HG03571 (cell line): ENCODE results near the gene ERG.

Experiments
- ATAC-seq: cut with Tn5 transposase; IDR thresholded peaks from one replicate; pipeline ENCODE4 v1.9.1; 2021; ENCODE audit not compliant: unreplicated experiment

The ERG gene

DNA sequence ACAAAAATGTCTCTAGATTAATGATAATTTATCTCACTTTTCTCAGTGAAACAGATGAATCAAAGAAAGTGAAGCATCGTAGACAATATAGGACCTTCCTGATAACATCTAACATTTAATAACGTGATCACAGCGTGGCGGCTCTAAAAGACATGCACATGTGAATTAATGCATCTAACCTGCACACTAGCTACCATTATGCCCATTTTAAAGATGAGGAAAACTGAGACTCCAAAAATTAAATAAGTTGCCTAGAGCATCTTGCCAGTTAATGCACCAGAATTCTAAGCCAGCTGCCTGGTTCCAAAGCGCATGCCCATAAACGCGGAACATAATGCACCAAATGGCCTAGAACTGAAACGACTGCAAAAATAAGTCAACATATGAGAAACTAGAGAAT, 23.5 kb downstream of the ERG start:
- no peak for ATAC-seq

DNA sequence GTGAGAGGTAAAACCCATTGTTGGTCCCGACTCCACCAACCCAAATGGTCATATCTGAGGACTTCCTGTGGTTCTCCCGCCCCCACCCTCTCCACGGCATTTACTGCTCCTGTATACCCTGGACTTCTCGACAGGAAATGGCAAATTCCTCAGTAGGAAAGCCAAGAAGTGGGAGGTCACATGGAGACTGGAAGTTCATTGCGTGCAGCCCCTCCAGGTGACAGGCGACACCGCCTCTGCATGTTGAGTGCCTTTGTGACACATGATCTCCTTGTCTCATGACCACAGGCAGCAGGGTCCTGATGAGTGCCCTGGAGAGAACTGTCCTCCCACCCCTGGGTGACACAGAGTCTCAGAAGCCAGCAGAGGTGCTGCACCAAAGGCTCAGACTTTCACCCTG, 24.2 kb downstream of the ERG start:
- no peak for ATAC-seq

DNA sequence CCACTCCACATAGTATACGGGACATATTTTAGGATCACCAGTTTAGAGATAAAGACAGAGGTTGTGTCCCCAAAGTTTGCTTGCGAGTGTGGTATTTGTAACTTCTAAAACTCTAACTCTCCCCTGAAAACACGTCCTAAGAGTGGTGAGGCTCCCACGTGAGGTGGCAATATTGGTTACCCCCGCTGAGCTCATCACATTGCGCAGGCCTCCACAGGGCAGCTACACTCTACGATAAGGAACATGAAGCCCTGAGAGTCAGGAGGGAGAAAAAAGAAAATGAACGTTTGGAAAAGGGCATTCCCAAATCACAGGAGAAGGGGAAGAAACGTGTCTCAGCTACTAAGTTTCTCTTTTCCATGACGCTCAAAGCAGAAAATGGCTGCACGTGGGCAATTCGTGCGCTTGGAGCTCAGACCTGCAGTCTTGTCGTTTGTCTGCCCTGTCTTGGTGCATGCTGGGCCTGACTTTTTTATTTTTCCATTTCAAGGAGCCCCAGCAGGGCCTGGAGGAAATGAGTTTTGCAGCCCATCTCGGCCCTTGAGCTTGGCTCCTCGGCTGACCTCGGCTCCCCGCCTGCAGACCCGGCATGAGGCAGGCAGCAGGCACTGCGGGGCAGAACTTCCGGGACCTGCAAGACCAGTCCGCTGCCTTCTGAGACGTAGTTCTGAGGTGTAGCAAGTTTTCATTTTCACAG, 25.7 kb downstream of the ERG start:
- no peak for ATAC-seq

DNA sequence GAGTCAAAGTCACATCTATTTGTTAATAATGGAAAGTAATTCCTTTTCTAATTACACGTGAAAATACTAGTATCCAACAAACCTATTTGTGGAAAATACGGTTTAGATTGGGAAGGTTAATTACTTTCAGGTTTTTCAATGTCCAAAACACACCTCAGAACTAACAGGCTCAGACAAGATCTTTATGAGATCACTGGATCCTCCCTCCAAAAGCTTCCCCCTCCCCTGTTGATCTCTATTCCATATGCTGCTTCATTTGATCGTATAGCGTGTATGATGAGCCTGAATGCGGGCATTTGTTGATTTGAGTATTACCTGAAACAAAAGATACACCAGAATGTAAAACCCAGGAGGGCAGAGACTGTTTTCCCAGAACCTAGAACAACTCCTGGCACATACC, 26.5 kb downstream of the ERG start:
- ATAC-seq, result no peak

DNA sequence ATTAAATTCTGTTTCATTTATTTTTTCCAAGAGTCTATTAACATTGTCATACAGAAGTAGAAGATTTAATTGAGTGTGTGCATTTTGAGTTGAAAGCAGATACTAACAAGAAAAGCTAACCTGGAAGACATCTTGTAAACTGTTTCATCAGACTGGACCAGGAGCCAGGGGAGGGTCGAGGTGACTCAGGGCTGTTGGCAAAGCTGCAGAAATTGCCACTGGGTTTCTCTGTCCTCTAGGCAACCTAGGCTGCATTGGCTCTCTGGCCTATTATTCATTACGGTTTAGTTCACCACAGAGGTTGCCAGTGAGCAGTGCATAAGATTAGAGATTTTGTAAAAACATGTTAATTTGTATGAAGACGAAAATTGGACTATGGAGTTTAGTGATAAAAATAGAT, 27.5 kb downstream of the ERG start:
- ATAC-seq, result no peak

DNA sequence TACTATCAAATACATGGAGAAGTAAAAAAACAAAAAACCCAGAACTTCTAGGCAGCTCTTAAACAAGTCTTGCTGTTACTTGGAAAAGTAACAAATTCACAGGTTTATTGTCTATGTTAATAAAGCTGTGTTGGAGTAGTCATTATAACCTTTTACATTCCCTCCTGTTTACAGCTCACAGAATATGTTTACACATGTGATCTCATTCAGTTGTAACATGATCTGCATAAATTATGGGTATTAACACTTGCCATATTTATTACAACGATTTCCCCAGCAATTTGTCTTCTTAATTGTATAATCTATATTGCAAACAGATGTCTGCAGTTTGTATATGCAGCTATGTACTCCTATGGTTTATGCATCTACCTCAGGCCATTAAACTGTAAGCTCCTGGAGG, 28.6 kb downstream of the ERG start:
- no peak for ATAC-seq

DNA sequence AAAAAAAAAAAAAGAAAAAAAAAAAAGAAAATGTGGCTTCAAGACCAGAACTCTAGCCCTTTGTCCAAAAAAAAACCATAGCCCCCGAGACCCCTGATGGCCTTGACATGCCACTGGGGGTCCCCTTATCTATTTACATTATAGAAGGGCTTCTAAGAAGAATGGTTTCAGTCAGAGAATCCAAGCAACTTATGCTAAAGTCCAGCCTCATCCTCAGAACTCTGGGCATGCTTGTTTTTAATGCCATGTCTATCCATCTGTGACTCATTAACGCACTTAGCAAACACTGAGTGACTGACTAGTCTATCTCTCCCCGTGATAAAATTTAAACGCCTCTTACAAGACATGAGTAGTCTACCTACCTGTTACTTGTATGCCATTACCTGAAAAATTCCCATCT, 29.3 kb downstream of the ERG start:
- no peak for ATAC-seq

DNA sequence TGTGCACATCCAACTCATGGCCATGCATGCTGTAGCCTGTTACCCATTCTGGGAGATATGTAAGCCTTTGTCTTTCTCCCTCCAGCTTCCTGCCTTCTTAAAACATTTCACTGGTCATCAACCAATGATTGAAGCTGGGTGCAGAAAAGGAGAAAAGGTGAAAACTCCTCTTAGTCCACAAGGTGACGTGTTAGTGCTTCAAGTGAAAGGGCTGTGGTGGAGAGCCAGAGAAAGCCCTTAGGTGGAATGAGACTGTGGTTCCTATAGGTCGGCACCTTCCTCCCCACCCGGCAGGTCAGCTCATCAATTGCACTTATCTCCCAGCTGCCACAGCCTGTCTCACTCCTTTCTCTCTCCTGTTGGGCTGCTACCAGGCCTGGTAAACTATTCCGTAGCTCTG, 30.4 kb downstream of the ERG start:
- ATAC-seq, result no peak

DNA sequence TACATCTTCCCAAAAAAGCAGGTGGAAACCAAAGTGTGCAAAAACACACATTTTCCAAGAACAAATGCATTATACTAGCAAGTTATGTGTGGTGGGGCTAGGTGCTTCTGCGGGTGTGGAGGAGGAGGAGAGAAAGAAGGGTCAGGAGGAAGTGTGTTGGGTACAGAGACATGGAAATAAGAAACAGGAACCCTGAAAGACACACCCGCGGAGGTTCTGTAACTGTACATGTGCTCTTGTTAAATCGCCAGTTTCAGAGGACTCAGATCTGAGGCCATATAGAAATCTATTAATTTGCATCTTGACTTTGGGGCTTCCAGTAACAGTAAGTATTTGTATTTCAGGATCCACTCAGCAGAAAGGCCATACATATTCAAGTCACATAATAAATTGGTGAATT, 30.9 kb downstream of the ERG start:
- no peak for ATAC-seq

DNA sequence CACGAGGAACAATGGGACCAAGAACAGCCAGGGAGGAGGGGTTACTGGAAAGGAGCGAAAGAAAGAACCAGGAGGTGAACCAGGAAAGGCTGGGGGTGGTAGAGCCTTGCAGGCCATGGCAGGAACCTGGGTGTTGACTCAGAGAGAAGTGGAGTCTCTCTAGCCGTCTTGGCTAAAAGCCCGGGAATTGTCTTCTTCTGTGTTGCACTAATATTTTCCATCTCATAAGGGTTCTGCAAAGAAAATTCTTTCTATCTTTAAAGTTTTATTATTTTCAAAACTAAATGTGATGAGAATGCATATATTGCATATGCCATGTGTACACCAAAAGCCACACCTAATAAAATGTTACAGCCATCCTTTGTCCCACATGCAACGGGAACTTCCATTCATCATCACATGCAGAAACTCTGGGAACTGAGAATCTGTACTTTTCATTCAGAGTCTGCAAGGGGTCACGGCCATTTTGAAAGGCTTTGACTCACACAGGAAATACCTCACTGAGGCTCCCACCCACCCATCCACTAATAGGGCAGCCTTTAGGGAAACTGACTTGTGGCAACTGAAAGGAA, 38.0 kb downstream of the ERG start:
- ATAC-seq, result no peak

DNA sequence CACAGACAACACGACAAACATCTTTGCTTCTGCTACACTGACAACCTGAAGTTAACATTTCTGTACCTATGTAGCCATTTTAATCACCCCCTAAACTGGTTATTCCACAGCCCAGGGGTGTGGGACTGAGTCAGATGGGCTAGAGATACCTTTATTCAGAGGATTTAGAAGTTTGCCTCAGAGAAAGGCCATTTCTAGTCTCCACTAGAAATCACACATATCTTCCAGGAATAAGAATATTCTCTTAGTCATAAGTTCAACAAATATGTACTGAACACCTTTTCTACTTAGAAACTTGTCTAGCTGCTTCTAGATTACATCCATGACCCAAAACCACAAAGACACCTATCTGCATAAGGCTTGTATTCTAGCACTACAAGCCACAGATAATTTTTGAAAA, 38.8 kb downstream of the ERG start:
- no peak for ATAC-seq

DNA sequence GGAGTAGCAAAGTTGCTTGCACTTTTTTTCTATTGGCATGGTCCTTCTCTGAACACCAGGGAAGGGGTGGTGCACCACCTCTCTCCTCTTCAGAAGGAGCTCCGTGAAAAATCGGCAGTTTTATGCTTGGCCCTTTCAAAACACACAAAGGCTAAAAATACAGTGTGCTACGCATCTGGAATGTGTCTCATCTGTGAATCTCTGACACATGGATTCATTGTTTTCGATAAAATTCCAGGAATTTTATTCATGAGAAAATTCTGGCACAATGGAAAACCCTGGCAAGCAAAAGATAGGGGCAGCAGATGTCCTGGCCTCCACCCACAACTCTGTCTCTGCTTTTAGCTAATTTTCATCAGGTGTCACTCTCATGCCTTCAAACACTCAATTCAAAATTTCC, 42.9 kb downstream of the ERG start:
- ATAC-seq, result no peak

DNA sequence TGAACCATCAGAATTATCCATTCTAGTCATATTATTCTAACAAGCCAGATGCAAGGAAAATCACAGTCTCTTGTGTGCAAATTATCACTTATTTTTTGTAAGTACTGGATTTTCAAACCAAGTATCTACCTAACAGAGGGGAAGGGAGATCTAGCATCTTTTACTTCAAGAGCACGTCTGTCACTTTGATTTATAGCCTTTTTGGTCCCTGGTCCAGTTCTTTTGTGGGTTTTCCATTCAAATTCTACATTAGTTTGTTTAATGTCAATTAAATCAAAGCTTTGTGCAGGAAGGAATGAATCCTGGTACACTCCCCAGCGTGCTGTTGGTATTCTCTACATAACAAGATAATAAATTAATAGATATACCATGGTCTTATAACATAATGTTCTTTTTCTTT, 43.6 kb downstream of the ERG start:
- ATAC-seq, result no peak

DNA sequence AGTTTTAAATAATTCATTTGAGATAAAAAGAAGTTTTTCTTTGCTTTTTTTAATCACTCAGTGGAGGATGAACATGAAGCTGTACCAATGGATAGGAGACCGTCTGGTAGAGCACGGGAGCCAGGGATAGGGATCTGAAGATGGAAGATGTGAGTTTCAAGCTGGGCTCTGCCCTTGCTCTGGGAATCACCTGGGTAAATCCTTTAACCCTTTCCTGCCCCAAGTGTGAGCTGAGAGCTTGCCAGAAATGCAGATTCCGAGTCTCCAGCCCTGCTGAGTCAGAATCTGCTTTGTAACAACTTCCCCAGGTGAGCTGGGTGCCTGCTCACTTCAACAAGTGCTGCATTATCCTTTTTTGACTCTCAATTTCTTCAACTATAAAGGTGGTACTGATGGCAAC, 44.1 kb downstream of the ERG start:
- no peak for ATAC-seq

DNA sequence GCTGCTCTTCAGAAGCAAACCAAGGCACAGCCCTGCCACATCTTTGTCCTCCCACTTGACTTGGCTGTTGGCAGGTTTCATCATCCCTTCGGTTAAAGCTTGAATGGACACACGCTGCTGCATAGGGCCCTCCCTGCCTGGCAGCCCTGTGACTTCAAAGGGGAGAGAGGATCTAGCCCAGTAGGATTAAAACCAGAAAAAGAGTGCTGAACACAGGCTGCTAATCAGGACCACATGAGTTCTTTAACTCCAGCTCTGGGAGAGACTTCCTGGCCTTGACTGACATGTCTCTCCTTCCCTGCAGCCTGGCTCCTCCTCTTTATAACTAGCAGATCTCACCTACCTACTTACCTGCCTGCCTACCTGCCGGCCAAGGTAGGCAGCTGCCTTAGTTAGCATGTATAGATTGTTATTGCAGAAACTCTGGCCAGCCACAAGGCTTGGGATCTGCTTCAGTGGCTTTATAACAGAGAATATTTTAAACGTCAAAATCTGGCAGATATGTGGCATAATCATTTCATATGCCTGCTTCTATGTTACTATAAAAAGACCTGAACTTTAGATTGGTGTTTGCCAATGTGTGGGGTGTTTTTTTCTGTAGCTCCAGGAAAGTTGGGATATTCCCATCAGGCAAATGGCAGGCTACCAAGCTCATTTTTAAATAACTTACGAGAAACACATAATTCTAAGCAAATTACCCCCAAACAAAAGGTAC, 49.4 kb downstream of the ERG start:
- no peak for ATAC-seq

DNA sequence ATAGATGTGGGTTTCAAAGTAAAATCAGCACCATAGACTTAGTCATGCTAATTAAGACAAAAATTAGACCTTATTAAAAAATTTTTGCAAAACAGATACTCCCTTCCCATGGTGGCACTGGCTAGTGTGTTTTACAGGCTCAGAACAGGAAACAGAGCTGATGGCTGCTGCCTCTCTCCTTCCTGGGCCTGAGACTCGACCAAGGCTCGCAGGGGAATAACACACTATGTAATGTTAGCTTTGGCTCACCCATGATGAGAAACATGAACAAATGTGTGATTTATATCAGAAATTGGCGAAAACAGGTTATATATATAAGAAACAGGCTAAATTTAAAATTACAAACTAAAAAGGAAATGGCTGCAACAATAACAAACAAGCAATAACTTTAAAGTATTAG, 50.7 kb downstream of the ERG start:
- no peak for ATAC-seq

DNA sequence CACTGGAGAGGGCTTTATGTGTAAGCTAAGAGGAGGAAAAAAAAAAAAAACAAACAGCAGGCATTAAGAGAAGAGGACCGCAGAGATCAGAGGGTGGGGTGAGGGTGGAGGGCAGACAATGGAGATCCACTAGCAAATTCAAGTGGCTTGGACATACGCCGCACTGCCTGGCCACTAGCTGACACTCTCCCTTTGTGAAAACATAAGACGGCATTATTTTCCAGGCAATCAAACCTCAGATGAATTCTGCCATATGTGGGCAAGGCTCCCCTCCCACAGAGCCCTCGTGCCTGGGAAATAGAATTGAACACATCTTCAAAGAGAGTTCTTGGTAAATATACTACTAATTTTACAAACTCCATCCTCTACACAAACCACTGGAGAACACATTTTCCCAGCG, 53.6 kb downstream of the ERG start:
- no peak for ATAC-seq

DNA sequence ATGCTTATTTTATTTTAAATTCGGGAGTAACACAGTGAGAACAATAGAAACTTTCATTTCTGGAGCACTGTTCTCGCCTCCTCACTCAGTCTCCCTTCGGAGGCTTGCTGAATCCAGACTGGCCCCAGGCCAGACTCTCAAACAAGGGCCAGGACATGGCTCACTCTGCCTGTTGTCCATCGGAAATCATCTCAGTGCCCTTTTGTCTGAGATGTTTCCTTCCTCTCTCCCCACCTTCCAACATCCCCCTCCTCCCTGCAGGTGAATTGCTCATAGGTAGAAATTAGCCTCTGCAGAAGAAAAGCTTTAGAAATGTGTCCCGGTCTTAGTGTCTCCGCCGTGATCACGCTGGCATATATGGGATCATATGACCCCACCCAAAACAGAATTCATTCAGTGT, 55.2 kb downstream of the ERG start:
- ATAC-seq, result no peak

DNA sequence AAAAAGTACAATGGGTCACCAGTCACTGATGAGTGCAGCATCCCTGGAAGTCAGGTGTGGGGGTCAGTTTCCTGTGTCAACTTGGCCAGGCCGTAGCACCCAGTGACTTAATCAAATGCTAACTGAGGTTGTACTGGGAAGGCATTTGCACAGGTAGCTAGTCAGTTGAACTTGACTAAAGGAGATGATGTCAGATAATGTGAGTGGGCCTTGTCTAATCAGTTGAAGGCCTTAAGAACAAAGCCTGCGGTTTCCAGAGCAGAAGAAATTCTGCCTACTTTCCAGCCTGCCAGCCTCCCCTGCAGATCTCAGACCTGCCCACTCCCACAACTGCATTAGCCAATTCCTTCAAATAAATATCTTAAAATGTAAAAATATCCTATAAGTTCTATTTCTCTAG, 57.1 kb downstream of the ERG start:
- no peak for ATAC-seq

DNA sequence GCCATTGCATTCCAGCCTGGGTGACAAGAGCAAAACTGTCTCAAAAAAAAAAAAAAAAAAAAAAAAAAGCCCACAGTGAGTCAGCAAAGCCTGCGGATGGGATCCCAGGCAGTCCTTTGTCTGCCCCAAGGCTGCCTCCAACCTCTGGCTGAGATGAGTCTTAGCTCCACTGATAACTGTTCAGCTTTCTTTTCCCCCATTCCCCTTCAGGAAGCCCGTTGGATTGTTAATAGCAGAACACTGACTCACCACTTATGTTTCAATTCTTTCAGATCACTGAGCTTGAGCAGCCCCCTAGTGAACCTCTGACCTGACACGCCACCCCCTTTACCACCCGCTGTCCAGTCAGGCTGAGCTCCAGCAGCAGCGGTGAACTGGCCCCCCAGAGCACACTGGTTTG, 57.5 kb downstream of the ERG start:
- ATAC-seq, result no peak

DNA sequence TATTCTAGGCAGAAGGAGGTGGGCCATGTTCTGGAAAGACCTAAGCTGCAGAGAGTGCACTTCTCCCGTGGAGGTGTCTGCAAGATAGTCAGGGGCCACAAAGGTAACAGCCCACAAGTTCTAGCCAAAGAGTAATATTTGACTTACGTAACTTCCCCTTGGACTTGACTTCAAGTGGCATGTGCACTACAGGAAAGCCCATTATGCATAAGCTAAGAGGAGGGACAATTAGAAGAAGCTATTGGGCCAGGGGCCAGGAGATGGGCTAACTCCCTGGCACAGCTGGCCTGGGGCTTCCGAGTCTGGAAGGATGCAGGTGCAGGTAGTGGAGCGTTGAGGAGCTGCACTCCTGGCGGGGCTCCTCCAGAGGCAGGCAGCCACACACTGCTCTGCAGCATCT, 58.3 kb downstream of the ERG start:
- no peak for ATAC-seq

DNA sequence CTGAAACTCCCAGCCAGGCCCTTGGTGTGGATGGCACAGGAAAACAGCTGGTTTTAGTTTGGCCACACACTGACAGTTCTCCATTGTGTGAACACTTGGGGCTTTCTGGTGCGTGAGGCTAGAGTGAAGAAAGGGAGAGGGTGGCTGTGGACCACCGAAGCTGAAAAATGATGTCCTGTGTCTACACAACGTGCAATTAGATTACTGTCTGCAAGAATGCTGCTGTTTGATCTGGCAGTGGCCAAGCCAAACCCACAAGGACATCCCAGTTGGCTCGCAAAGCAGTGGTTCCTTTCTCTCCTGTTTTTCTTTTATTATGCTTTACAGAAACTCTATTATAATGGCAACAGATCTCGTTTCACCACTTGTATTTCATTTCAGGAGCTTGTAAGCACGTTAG, 58.9 kb downstream of the ERG start:
- ATAC-seq, result no peak

DNA sequence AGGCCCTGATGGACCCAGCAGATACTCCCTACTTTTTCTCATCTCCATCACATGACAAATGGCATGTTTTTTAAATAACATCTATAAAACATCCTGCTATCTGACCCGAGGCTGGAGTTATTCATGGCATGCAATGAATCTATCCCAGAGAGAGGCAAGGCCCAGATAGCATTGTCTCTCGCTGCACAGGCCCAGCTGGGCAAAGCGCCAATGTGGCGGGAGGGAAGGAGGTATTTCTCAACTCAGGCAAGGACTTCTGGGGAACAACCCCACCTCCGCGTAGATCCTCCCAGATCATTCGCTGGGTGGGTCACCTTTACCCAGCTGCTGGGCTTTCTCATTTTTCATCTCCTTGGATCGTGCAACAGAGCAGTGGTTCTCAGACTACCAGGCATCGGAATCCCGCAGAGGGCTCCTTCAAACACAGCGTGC, 59.8 kb downstream of the ERG start:
- ATAC-seq, result no peak
